HG03139 (cell line): ENCODE data around the gene ING4.
A peak's percentile ranks its signal among the peaks of the same experiment; 100 is the strongest.

ENCODE experiments used
- ATAC-seq: cut with Tn5 transposase; IDR thresholded peaks from one replicate; pipeline ENCODE4 v1.9.1; 2021; ENCODE audit not compliant: unreplicated experiment

The ING4 gene

GRCh38 chr12:6635856-6636531 is 26.9 kb downstream of the ING4 start, which contains the start of gene LPAR5:
LPAR5 (minus strand) TSS chr12:6635959; CDS start chr12:6621248, 14,711 bp downstream.
- peak; percentile 51 for ATAC-seq

- ATAC-seq, result peak; percentile 34
Observed at GRCh38 chr12:6635375-6635855, 27.5 kb downstream of the ING4 start.

GRCh38 chr12:6632026-6632983 is 30.6 kb downstream of the ING4 start:
- ATAC-seq, result peak; percentile 61

DNA sequence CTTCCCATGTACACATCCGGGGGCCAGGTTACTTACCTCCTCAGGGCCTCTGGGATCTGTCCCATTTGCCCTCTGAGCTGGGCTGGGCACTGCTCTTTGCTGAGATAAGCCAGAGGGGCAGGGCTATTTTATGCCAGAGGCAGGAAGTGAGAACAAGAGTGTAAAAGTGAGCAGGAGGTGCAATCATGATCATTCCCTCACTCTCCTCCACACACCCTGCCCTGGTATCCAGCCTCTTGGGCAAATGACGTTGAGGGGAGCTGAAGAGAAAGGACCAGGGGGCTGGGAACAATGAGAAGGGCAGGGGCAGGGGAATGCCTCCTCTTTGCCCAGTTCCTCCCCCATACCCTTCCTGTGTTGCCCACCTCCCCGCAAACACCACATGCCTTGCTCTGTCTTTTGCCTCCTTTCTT is 31.4 kb downstream of the ING4 start:
- ATAC-seq, result no peak

DNA sequence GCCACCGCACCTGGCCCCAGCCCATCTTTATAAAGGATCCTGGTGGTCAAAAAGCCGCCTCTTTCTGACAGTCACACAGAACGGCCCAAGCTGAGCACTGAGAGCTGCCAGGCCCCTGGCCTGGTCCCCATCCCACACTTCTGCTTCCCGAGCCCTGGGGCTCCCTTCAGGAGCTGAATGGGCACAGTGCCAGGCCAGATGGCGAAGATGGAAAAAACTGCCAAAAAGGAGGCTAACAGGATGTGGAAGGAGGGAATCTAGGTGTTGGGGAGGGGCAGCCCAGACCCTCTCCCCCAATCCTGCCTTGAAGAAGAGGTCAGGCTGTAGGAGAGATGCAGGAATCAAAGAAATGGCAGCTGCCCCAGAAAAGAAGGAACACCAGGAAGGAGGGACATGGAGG is 32.2 kb downstream of the ING4 start:
- no peak for ATAC-seq

GRCh38 chr12:6627616-6628015 is 35.3 kb downstream of the ING4 start:
- no peak for ATAC-seq

DNA sequence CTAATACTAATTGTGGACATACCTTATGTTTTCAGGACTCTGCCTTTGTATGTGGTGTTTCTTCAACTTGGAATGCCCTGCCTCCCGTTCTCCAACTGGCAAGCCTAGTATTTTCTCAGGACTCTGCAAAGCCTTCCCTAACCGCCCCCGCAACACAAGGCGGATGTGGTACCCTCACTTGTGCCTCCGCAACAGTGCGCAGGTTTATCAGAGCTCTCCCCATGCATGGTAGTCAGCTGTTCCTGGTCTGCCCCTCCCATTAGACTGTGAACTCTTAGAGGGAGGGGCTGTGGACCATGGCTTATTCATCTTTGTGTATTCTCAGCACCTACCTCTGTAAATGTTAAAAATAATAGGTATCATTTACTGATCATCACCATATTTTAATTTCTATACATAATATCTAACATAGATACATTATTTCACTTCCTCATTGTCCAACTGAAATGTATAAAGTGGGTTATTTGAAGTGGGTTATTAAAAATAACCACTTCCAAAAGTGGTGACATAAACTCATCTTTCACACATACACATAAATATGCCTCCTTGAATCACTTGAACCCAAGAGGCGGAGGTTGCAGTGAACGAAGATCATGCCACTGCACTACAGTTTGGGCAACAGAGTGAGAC is 36.1 kb downstream of the ING4 start:
- ATAC-seq, result no peak

- ATAC-seq, result no peak
Observed at GRCh38 chr12:6620885-6621274, 42.0 kb downstream of the ING4 start.

- no peak for ATAC-seq
Observed at GRCh38 chr12:6620137-6620884, 42.6 kb downstream of the ING4 start.

GRCh38 chr12:6618483-6619225 is 44.3 kb downstream of the ING4 start:
- no peak for ATAC-seq

DNA sequence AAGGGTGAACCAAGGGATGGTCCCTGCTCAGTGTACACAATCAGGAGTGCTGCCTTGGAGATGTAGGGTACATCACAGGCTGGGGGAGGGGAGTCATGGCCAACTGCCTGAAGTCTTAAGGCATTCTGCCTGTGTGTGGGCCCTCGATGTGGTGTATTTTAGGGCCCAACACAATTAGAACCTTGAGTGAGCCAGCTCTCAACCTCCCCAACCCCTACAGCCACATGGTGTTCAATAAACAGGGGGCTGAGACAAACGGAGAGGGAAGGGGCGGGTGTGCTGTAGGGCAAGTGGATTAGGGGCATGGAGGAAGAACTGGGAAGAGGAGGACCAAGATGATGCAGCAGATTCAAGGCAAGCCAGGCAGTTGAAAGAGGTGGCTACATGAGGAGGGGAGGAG is 47.1 kb downstream of the ING4 start:
- ATAC-seq, result no peak

GRCh38 chr12:6614513-6615172 is 48.3 kb downstream of the ING4 start:
- ATAC-seq, result no peak

DNA sequence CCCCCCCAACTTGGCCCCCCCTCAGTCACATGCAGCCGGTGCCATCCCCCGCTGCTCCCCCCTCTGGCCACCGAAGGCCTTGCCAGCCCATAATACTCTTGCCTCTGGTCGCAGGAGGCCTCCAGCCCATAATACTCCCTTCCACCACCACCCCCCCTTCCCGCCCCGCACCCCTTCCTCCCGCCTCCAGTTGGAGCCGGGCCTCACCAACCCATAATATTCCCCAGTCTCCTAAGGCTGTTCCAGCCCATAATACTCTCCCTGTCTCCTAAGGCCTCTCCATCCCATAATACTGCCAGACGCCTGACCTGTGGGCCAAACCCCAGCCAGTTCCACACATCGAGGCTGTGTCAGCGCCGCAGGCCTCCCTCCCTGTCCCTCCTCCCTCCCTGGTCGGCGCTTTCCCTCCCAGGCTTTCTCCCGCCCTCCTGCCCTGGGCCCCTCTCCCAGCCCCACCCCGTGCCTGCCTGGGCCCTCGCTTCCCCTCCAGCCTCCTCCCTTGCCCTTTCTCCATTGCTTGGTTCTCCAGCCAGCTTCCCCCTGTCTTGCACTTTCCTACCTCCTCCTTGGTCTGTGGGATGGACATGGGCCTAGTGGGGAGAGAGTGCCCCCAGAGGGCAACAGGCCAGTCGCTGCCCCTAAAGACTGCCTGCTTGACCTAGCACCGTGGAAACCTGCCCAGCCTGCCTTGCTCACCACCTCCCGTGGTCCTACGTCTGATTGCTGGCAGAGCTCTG is 49.0 kb downstream of the ING4 start:
- ATAC-seq, result no peak

DNA sequence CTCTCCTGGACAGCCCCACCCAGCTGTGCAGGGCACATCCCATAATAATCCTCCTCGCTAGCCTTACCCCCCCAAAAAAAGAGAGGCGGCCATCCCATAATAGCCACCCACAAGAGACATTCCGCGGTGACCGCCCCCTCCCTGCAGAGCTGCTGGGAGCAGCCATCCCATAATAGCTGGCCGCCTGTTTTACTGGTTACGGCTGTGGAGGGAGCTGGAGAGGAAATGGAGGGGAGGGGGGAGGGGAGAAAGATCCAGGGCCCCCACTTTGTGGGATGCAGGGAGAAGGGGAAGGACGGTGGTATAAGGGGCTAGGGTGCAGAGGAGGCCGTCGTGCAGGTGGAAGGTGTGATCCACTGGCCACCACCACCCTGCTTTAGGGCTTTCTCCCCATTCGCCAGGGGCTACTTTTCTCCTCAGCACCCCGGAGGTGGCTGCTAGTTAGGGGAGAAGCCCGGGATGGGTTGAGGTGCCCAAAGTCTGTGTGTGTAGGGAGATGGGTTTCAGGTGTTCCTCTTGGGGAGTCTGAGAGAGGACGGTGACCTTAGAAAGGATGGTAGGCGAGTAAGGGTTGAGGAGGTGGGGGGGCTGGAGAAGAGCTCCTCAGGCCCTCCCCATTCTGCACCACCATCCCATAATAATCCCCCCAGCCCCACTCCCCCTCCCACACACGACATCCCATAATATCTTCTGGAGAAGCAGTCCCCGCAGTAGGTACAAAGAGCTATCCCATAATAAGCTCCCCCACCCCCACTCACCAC is 49.7 kb downstream of the ING4 start:
- no peak for ATAC-seq

GRCh38 chr12:6612652-6613014 is 50.3 kb downstream of the ING4 start:
- ATAC-seq, result no peak

- no peak for ATAC-seq
Observed at GRCh38 chr12:6612247-6612646, 50.7 kb downstream of the ING4 start.

GRCh38 chr12:6608592-6609281 is 54.2 kb downstream of the ING4 start:
- ATAC-seq, result no peak
